Activated CD8-positive, alpha-beta T cell treated with anti-CD3 and anti-CD28 coated beads for 36 hours (primary cell): Measurements from ENCODE around the gene FMN1. TPM values are rescaled to one million over a fixed set of nuclear protein-coding genes. Genes with fewer than 3 reads are reported as not detected.

Experiments
- ATAC-seq: fragments of 200-7000 bp; cut with Tn5 transposase; one replicate; pipeline ENCODE4 v1.10.0; 2021; ENCODE audit warnings: mild to moderate bottlenecking, moderate library complexity
- CTCF ChIA-PET: fragments of 350-600 bp; sonication (Branson Sonifier 250); formaldehyde crosslinking; loops from one replicate; lab custom pipeline; 2021; ENCODE audit warnings: antibody characterized with exemption; lab: Charles Lee
- POLR2A ChIA-PET: fragments of 350-600 bp; sonication (Branson Sonifier 250); formaldehyde crosslinking; loops from one replicate; lab custom pipeline; 2021; ENCODE audit warnings: antibody characterized with exemption; lab: Charles Lee
- DNase-seq: peaks from one replicate; pipeline ENCODE4 v3.0.0-alpha.2; 2020
- H3K27ac Mint-ChIP-seq: one replicate; pipeline ENCODE4 v1.8.0; 2021; ENCODE audit warnings: mild to moderate bottlenecking, mixed read lengths
- H3K27me3 Mint-ChIP-seq: one replicate; pipeline ENCODE4 v1.8.0; 2021; ENCODE audit warnings: mixed read lengths
- H3K36me3 Mint-ChIP-seq: one replicate; pipeline ENCODE4 v1.8.0; 2021; ENCODE audit warnings: low read depth, mixed read lengths
- H3K4me1 Mint-ChIP-seq: one replicate; pipeline ENCODE4 v1.8.0; 2021; ENCODE audit warnings: low read depth, mixed read lengths
- H3K4me3 Mint-ChIP-seq: one replicate; pipeline ENCODE4 v1.8.0; 2021; ENCODE audit warnings: mild to moderate bottlenecking, moderate library complexity, mixed read lengths
- H3K9me3 Mint-ChIP-seq: one replicate; pipeline ENCODE4 v1.8.0; 2021; ENCODE audit warnings: mixed read lengths
- intact Hi-C: fragments of 100-400 bp; cut with micrococcal nuclease; formaldehyde crosslinking; loops from one replicate; pipeline ENCODE4 v1.10.0; 2022
- total RNA-seq, 2 experiments: library from RNA; stranded (reverse); gene quantifications; one replicate each; pipeline ENCODE4 v1.2.3, GENCODE V29; 2021
- TF ChIP-seq, protein P1 (sequence below): fragments of 200-600 bp; IDR thresholded peaks from one replicate; pipeline ENCODE4 v1.8.0; 2022; ENCODE audit warnings: antibody characterized with exemption, mild to moderate bottlenecking

Gene FMN1
- total RNA-seq, 2 experiments from 2014 or later = 0.07 TPM; not detected in 1

DNA sequence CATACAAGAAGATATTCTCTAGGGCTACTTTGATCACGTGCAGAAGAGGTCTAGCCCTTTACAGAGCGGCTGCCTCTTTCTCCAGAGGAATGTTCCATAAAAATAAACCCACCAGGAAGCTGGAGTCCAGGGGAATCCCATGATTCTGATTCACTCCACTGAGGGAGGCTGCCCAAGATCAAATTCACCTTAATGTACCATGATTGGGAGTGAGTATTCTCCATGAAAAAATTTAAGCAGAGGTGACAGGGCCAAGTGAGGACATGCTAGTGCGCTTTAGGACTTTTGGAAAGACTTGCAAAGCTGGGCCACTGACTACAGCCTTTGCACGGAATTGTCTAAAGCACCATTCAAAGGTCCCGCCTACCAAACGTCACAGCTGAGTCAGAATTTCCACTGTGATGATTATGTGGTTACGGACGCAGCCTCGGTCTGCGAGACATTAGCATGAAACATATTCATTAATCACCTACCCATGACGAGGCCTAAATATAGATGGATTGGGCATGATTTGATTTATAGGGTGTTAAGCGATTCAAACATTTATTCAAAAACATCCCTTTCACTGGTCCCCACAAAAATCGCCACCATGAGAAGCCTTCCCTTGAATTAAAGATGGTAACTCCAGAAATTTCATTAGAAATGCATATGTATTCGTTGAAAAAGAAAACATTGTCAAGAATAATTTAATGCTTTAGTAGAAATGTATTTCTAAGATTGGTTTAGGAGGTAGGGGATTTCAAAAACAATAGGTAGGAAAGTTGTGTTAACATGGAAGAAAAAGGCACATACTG lies 324.1 kb downstream of the FMN1 start:
- POLR2A ChIA-PET = interaction anchor here (0.5 kb wide), 1 partner anchor 34 kb away, joined by 3 read pairs; no protein-coding TSS in a partner anchor
- no peak for ATAC-seq
- no peak overlapping the region for H3K4me3 Mint-ChIP-seq
- no peak overlapping the region for H3K27ac Mint-ChIP-seq
- TF ChIP-seq, protein P1, sequence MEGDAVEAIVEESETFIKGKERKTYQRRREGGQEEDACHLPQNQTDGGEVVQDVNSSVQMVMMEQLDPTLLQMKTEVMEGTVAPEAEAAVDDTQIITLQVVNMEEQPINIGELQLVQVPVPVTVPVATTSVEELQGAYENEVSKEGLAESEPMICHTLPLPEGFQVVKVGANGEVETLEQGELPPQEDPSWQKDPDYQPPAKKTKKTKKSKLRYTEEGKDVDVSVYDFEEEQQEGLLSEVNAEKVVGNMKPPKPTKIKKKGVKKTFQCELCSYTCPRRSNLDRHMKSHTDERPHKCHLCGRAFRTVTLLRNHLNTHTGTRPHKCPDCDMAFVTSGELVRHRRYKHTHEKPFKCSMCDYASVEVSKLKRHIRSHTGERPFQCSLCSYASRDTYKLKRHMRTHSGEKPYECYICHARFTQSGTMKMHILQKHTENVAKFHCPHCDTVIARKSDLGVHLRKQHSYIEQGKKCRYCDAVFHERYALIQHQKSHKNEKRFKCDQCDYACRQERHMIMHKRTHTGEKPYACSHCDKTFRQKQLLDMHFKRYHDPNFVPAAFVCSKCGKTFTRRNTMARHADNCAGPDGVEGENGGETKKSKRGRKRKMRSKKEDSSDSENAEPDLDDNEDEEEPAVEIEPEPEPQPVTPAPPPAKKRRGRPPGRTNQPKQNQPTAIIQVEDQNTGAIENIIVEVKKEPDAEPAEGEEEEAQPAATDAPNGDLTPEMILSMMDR = no peak
- no peaks in the 10 kb centered on the region for H3K9me3 Mint-ChIP-seq
- no peaks in the 10 kb centered on the region for H3K36me3 Mint-ChIP-seq
- CTCF ChIA-PET = no interaction called here
- H3K4me1 Mint-ChIP-seq = no peaks in the 10 kb centered on the region
- DNase-seq = no peak
- peaks cover 2% of the 10 kb centered on the region for H3K27me3 Mint-ChIP-seq
- intact Hi-C loops = no loop called here

DNA sequence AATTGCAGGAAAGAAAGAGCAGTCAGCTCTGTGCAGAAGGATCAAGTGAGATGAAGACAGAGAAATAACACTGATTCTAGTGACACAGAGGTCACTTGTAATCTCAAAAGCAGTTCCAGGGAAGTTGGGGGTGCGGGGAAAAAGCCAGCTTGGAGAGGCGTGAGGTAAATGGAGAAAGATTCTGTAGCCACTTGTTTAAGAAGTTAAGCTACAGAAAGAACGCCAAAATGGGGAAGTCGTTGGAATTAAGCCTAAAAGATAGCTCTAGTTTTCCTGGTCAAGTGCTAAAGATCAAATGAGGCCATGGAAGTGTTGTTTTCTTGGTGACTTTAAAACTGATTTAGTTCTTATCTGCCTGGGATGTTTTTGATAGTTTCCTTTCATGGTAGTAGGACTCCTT lies 324.7 kb downstream of the FMN1 start:
- CTCF ChIA-PET = no interaction called here
- no peak overlapping the region for H3K4me3 Mint-ChIP-seq
- H3K36me3 Mint-ChIP-seq = no peaks in the 10 kb centered on the region
- no peaks in the 10 kb centered on the region for H3K4me1 Mint-ChIP-seq
- H3K27ac Mint-ChIP-seq = no peak overlapping the region
- POLR2A ChIA-PET = no interaction called here
- DNase-seq (no peak), ATAC-seq (no peak)
- TF ChIP-seq, protein P1 = no peak
- no peaks in the 10 kb centered on the region for H3K9me3 Mint-ChIP-seq
- intact Hi-C loops = no loop called here
- H3K27me3 Mint-ChIP-seq = peaks cover 1% of the 10 kb centered on the region

DNA sequence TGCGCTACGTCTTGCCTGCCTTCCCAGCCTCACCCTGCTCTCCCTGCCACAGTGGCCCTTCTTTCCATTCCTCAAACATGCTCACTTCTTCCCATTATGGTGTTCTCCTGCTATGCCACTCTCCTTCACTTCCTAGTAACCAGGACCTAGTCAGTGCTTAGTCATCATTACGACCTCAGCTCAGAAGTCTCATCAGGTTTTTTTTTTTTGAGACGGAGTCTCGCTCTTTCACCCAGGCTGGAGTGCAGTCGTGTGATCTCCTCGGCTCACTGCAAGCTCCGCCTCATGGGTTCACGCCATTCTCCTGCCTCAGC lies 327.2 kb downstream of the FMN1 start:
- Mint-ChIP-seq H3K4me1 (no peaks in the 10 kb centered on the region), H3K9me3 (no peaks in the 10 kb centered on the region), H3K27me3 (peaks cover 1% of the 10 kb centered on the region), H3K4me3 (no peak overlapping the region), H3K27ac (no peak overlapping the region), H3K36me3 (no peaks in the 10 kb centered on the region)
- no peak for ATAC-seq
- TF ChIP-seq, protein P1 = no peak
- POLR2A ChIA-PET = no interaction called here
- intact Hi-C loops = no loop called here
- DNase-seq = no peak
- CTCF ChIA-PET = no interaction called here

DNA sequence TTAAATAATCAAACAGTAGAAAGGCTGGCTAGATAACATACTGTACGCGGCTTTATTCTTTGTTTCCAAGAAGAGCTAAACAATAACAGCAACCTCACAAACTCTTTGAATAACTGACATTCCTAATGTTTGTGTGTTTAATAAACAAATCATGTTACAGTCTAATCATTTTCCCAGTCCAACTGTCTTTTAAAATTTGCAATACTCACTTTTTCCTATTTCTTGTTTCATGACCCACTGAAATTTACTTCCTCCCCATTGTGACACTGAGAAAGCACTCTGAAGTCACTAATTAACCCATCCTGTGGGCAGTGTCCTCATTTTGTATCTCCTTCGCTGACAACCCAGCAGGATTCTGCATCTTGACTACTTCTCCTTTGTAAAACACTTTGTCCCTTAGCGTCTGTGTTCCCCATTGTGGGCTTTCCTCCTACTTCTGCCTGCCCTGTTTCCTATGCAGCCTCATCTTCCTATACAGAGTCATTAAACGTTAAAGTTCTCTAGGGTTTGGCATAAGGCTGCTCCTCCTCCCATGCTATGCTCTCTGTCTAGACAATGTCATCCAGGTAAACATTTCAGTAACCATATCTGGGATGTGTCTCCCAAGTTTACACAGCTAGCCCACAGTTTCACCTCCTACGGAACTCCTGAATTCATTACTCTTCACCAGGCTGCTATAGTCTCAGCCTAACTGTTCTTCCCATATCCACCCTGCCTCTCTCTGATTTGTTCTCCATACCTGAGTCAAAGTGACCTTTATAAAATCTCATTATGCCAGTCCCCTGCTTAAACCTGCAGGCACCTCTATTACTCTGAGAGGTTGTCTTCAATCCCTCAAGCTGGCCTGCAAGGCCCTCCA lies 327.8 kb downstream of the FMN1 start:
- Mint-ChIP-seq H3K27ac (no peak overlapping the region), H3K36me3 (no peaks in the 10 kb centered on the region), H3K9me3 (no peaks in the 10 kb centered on the region), H3K4me3 (no peak overlapping the region), H3K4me1 (no peaks in the 10 kb centered on the region), H3K27me3 (peaks cover 1% of the 10 kb centered on the region)
- DNase-seq (no peak), ATAC-seq (no peak)
- POLR2A ChIA-PET = no interaction called here
- TF ChIP-seq, protein P1 = no peak
- intact Hi-C loops = no loop called here
- CTCF ChIA-PET = no interaction called here

DNA sequence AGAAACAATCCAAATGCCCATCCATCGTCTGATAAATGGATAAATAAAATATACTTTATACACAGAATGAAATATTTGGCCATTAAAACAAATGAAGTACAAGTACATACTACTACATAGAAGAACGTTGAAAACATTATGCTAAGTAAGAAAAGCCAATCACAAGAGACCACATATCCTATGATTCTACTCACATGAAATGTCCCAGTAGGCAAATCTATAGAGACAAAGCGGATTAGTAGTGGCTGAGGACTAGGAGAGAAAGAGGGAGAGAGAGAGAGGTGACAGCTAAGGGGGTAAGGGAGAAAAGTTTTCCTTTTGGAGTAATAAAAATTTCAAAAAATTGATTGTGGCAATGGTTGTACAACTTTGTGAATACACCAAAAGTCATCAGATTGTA lies 329.7 kb downstream of the FMN1 start:
- TF ChIP-seq, protein P1 = no peak
- ChIA-PET CTCF (interaction anchor here (1.1 kb wide), 1 partner anchor 201 kb away, joined by 3 read pairs; no protein-coding TSS in a partner anchor), POLR2A (no interaction called here)
- no peaks in the 10 kb centered on the region for H3K9me3 Mint-ChIP-seq
- no peaks in the 10 kb centered on the region for H3K4me1 Mint-ChIP-seq
- intact Hi-C loops = no loop called here
- H3K27me3 Mint-ChIP-seq = peaks cover 1% of the 10 kb centered on the region
- DNase-seq = no peak
- no peak overlapping the region for H3K27ac Mint-ChIP-seq
- no peak overlapping the region for H3K4me3 Mint-ChIP-seq
- no peaks in the 10 kb centered on the region for H3K36me3 Mint-ChIP-seq
- ATAC-seq = no peak
